NCI-H748 treated with DMSO at 0.1 percent for 48 hours (cell line): ENCODE results near the gene MAVS.
"Not testable (repeated sequence)": the region's sequence is repeated elsewhere in the genome, so short reads cannot be mapped to it uniquely, and the experiment has no call there.

Experiments
- DNase-seq: peaks from one replicate; lab custom pipeline; 2025; lab: John Stamatoyannopoulos, UW

The MAVS gene

DNA sequence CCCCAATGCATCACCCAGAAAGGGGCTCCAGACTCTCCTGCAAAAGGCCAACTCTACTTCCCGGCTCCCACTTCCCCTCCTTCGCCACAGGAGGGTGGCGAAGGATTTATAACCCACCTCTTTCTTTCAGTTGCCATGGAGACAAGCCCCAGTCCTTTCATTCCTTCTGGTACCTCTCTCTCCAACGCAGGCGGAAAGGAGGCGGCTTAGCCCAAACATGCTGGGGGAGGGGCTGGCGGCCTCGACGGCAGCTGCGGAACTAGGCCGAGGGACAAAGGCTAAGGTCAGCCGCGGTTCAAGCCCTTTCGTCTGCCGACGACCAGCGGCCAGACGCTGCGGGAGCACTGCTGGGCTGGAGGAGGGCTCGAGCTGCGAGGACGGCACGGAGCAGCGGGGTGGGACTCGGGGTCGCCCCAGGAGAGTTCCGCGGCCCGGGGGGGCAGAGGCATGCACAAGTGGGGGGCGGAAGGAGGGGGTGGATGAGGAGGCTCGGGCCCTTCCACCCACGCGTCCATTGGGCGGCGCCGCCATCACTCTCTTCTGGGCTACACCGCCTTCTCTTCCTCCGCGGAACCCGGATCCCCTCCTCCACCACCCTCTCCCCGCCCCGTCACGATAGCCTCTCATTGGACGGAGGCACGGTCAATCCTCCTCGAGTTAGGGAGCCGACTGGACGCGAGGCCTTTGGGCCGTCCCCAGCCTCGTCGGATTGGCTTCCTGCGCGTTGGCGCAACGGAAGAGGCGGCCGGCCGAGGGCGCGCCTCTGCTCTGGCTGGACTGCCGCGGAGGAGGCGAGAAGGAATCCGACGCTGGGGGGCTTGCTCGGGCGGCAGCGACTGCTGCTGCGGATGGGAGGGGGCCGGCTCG is 42.2 kb downstream of the MAVS start, which contains the start of gene PANK2:
PANK2 (plus strand) TSS at position 766 of the 867 bp plus-strand sequence.
- DNase-seq, result peak; percentile 98

DNA sequence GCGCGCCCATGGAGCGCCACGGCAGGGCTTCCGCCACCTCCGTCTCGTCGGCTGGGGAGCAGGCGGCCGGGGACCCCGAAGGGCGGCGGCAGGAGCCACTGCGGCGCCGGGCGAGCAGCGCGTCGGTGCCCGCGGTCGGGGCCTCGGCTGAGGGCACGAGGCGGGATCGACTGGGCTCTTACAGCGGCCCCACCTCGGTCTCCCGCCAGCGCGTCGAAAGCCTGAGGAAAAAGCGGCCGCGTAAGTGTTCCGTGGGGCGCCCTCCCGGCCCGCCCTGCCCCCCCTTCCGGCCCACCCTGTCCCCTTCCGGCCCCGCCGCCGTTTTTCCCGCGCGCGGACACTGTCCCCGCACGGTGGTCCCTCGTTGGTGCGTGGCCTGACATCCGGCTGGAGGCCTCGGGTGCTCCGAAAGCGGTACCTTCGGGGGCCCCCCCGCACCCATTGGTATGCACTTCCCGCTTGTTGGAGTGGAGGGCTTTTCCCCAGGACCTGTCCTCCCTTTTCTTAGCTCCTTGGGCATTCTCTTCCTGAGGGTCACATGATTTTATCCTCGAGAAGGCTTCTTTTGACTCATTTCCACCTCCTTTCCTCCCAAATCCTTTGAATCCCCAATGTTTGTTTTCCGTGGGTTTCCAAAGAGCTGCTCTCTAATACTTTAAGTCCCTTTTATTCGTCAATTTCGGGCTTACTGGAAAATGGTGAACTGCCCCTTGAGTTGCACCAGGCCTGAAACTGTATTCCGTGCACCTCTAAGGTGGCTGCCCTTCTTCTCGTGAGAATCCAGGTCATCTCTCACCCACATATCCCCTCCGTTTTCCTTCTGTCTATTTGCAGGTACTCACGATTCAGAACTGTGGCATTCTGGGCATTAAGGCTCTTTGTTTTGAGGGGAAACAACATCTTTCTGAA is 43.1 kb downstream of the MAVS start:
- peak; percentile 34 for DNase-seq

- peak; percentile 51 for DNase-seq
These were observed 43.7 kb downstream of the MAVS start for GRCh38 chr20:3890398-3890751.

- no peak for DNase-seq
These were observed 44.6 kb downstream of the MAVS start for GRCh38 chr20:3890999-3891929.

DNA sequence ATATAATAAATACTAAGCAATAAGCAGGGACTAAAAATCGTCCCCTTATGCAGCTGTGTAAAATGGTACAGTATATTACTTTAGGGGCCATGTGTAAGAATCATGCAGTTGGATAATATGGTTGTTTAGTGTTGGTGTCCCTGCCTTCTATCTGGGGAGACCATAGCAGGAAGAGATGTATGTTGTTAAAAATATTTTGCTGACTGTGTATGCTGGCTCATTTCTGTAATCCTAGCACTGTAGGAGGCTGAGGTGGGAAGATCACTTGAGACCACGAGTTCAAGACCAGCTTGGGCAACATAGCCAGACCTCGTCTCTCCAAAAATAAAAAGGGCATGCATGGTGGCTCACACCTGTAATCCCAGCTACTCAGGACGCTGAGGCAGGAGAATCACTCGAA is 48.2 kb downstream of the MAVS start:
- DNase-seq, result no peak

DNA sequence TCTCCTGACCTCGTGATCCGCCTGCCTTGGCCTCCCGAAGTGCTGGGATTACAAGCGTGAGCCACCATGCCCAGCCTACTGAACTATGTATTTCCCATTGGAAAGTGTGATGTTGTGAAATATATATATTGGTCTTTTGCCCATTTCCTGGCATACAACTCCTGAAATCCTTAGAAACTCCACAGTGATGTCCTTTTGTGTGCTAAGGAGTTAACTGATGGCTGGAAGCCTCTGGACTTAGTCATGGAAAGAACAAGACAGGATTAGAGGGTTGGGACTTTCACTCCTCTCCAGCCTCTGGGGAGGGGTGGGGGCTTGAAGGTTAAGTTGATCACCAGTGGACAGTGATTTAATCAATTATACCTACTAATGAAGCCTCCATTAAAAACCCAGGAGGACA is 49.7 kb downstream of the MAVS start:
- DNase-seq, result no peak

- no peak for DNase-seq
These were observed 50.4 kb downstream of the MAVS start for GRCh38 chr20:3896853-3897583.

- DNase-seq, result not testable (repeated sequence)
These were observed 51.5 kb downstream of the MAVS start for GRCh38 chr20:3898181-3898580.

DNA sequence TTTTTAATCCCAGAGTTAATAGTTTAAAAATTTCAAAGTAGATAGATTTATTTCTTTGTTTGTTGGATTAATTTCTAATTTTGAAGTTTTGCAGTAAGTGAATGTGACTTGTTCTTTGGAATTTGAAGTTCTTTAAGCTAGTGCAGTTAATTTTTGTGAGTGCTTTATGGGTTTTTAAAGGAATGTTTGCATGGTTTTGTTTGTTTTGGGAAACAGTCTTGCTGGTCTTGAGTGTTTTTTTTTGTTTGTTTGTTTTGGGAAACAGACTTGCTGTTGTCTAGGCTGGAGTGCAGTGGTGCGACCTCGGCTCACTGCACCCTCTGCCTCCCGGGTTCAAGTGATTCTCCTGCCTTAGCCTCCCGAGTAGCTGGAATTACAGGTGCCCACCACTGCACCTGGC is 52.0 kb downstream of the MAVS start:
- DNase-seq, result no peak

- DNase-seq, result no peak
These were observed 53.6 kb downstream of the MAVS start for GRCh38 chr20:3900187-3900604.

GRCh38 chr20:3901028-3901705 is 54.5 kb downstream of the MAVS start:
- DNase-seq, result no peak

DNA sequence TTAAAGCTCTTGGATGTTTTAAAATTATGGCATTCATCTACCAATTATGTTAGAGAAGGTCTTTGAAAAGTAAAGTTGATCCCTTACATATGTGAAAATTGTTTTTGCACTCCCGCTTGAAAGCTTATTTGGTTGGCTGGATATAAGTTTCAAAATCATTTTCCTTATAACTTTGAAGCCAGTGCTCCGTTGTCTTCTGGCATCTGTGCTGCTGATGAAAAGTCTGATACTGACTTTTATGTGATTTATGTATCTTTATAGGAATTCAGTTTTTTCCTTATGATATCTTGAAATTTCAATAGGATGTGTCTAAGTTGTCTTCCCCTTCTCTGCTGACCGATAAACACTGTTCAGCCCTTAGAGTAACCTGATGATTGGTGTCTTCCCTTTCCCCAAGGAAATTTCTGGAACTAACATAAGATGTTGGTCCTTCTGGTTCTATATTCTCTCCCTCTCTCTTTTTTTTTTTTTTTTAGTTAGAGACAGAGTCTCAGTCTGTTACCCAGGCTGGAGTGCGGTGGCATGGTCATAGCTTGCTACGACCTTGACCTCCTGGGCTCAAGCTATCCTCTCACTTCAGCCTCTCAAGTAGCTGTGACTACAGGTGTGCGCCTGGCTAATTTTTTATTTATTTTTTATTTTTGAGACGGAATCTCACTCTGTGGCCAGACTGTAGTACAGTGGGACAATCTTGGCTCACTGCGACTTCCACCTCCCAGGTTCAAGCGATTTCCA is 55.2 kb downstream of the MAVS start:
- DNase-seq, result no peak

DNA sequence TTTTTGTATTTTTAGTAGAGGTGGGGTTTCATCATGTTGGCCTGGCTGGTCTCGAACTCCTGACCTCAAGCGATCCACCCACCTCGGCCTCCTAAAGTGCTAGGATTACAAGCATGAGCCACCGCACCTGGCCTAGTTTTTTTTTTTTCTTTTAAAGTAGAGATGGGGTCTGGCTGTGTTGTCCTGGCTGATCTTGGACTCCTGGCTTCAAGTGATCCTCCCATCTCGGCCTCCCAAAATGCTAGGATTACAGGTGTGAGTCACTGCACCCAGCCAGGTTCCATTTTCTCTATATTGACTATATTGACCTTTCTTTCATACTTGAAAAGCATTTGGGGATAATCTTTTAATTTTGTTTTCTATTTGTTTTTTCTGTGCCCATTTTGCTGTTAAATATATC is 55.8 kb downstream of the MAVS start:
- DNase-seq, result no peak

DNA sequence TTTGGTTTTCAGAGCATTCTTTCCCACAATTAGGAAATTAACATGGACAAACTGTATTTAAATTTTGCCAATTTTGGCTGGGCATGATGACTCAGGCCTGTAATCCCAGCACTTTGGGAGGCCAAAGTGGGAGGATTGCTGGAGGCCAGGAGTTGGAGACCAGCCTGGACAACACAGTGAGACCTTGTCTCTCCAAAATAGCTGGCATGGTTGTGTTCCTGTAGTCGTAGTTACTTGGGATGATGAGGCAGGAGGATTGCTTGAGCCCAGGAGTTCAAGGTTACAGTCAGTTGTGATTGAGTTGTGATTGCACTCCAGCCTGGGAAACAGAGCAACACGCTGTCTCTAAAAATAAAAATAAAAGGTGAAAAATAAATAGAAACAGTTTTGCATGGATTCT is 57.6 kb downstream of the MAVS start:
- no peak for DNase-seq

DNA sequence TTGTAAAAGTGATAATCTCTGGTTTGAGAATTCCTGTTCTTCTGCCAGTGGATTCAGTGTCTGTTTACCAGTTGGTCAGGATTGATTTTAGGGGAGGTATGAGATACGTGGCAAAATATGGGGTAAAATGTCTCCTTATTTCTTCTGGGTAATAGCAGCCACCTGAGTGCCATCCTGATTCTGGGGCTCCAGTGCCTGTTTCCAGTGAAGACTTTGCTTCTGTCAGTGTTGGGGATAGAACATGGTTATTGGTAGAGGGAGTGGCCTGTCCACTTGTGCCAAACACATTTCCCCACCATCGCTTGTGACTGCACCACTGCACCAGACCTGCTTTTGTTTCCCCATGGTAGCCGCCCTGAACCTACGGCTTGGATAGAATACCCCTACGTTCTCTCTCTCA is 58.2 kb downstream of the MAVS start:
- no peak for DNase-seq

- DNase-seq, result not testable (repeated sequence)
These were observed 60.4 kb downstream of the MAVS start for GRCh38 chr20:3906744-3907721.

DNA sequence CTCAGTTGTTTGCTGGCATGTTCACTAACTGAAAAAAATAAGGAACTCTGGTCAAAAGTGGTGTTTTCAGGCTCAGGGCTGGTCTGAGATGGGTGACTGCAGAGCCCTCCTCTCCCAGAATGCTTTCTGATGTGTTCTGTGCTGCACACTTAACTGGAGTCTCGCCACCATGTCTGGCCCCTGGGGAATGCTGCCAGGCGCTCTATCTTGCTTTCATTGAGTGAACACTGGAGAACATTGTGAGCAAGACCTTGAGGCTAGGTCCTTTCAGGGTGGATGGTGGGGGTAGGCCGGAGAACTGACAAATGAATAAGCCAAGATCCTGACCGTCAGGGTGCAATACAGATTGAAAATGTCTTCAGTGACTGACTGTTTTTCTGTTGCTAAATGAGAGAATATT is 62.0 kb downstream of the MAVS start:
- no peak for DNase-seq

- no peak for DNase-seq
These were observed 63.3 kb downstream of the MAVS start for GRCh38 chr20:3909952-3910366.

- DNase-seq, result no peak
These were observed 64.2 kb downstream of the MAVS start for GRCh38 chr20:3910853-3911252.
